Measurements from ENCODE around the gene AFF4.
"Not testable (repeated sequence)": the region's sequence is repeated elsewhere in the genome, so short reads cannot be mapped to it uniquely, and the experiment has no call there.

AFF4 gene

GRCh38 chr5:132859889-132860437 is 103.5 kb downstream of the AFF4 start:
- Histone ChIP-seq H3K27ac (ENCODE audit: low read depth, low read length) (no peak overlapping the region), H3K36me3 (ENCODE audit: control insufficient read depth, insufficient read depth, low read length) (no peaks in the 10 kb centered on the region), H3K9ac (ENCODE audit: low read length) (no peak overlapping the region), H3K4me3 (ENCODE audit: low read length) (no peak overlapping the region), H3K27me3 (ENCODE audit: control insufficient read depth, insufficient read depth, low read length) (no peaks in the 10 kb centered on the region), H3K4me1 (ENCODE audit: control insufficient read depth, insufficient read depth, low read length) (no peaks in the 10 kb centered on the region)

GRCh38 chr5:132856011-132856410 is 107.4 kb downstream of the AFF4 start:
- Histone ChIP-seq H3K9ac (ENCODE audit: low read length) (no peak overlapping the region), H3K36me3 (ENCODE audit: control insufficient read depth, insufficient read depth, low read length) (no peaks in the 10 kb centered on the region), H3K27ac (ENCODE audit: low read depth, low read length) (no peak overlapping the region), H3K27me3 (ENCODE audit: control insufficient read depth, insufficient read depth, low read length) (no peaks in the 10 kb centered on the region), H3K4me1 (ENCODE audit: control insufficient read depth, insufficient read depth, low read length) (no peaks in the 10 kb centered on the region), H3K4me3 (ENCODE audit: low read length) (no peak overlapping the region)

GRCh38 chr5:132854992-132855391 is 108.4 kb downstream of the AFF4 start:
- not testable (repeated sequence) for H3K27ac ChIP-seq (ENCODE audit: low read depth, low read length); H3K9ac ChIP-seq (ENCODE audit: low read length); H3K27me3 ChIP-seq (ENCODE audit: control insufficient read depth, insufficient read depth, low read length); H3K36me3 ChIP-seq (ENCODE audit: control insufficient read depth, insufficient read depth, low read length); H3K4me1 ChIP-seq (ENCODE audit: control insufficient read depth, insufficient read depth, low read length); H3K4me3 ChIP-seq (ENCODE audit: low read length)

GRCh38 chr5:132854301-132854700 is 109.1 kb downstream of the AFF4 start:
- no peak overlapping the region for H3K4me3 ChIP-seq (ENCODE audit: low read length)
- no peaks in the 10 kb centered on the region for H3K27me3 ChIP-seq (ENCODE audit: control insufficient read depth, insufficient read depth, low read length)
- H3K9ac ChIP-seq (ENCODE audit: low read length) = no peak overlapping the region
- no peak overlapping the region for H3K27ac ChIP-seq (ENCODE audit: low read depth, low read length)
- H3K4me1 ChIP-seq (ENCODE audit: control insufficient read depth, insufficient read depth, low read length) = no peaks in the 10 kb centered on the region
- H3K36me3 ChIP-seq (ENCODE audit: control insufficient read depth, insufficient read depth, low read length) = no peaks in the 10 kb centered on the region

- H3K36me3 ChIP-seq (ENCODE audit: control insufficient read depth, insufficient read depth, low read length) = no peaks in the 10 kb centered on the region
- no peak overlapping the region for H3K27ac ChIP-seq (ENCODE audit: low read depth, low read length)
- H3K9ac ChIP-seq (ENCODE audit: low read length) = no peak overlapping the region
- no peak overlapping the region for H3K4me3 ChIP-seq (ENCODE audit: low read length)
- H3K4me1 ChIP-seq (ENCODE audit: control insufficient read depth, insufficient read depth, low read length) = no peaks in the 10 kb centered on the region
- no peaks in the 10 kb centered on the region for H3K27me3 ChIP-seq (ENCODE audit: control insufficient read depth, insufficient read depth, low read length)
Observed at GRCh38 chr5:132853790-132854189, 109.6 kb downstream of the AFF4 start.

- H3K36me3 ChIP-seq (ENCODE audit: control insufficient read depth, insufficient read depth, low read length) = no peaks in the 10 kb centered on the region
- H3K27me3 ChIP-seq (ENCODE audit: control insufficient read depth, insufficient read depth, low read length) = no peaks in the 10 kb centered on the region
- H3K9ac ChIP-seq (ENCODE audit: low read length) = no peak overlapping the region
- H3K27ac ChIP-seq (ENCODE audit: low read depth, low read length) = no peak overlapping the region
- H3K4me1 ChIP-seq (ENCODE audit: control insufficient read depth, insufficient read depth, low read length) = no peaks in the 10 kb centered on the region
- no peak overlapping the region for H3K4me3 ChIP-seq (ENCODE audit: low read length)
Observed at GRCh38 chr5:132853323-132853722, 110.1 kb downstream of the AFF4 start.

GRCh38 chr5:132850066-132850465 is 113.4 kb downstream of the AFF4 start:
- Histone ChIP-seq H3K36me3 (ENCODE audit: control insufficient read depth, insufficient read depth, low read length) (no peaks in the 10 kb centered on the region), H3K27me3 (ENCODE audit: control insufficient read depth, insufficient read depth, low read length) (no peaks in the 10 kb centered on the region), H3K27ac (ENCODE audit: low read depth, low read length) (no peak overlapping the region), H3K9ac (ENCODE audit: low read length) (no peak overlapping the region), H3K4me3 (ENCODE audit: low read length) (no peak overlapping the region), H3K4me1 (ENCODE audit: control insufficient read depth, insufficient read depth, low read length) (no peaks in the 10 kb centered on the region)

- Histone ChIP-seq H3K4me3 (ENCODE audit: low read length) (no peak overlapping the region), H3K27ac (ENCODE audit: low read depth, low read length) (no peak overlapping the region), H3K4me1 (ENCODE audit: control insufficient read depth, insufficient read depth, low read length) (no peaks in the 10 kb centered on the region), H3K36me3 (ENCODE audit: control insufficient read depth, insufficient read depth, low read length) (no peaks in the 10 kb centered on the region), H3K27me3 (ENCODE audit: control insufficient read depth, insufficient read depth, low read length) (no peaks in the 10 kb centered on the region), H3K9ac (ENCODE audit: low read length) (no peak overlapping the region)
Observed at GRCh38 chr5:132849347-132849746, 114.1 kb downstream of the AFF4 start.

- Histone ChIP-seq H3K4me3 (ENCODE audit: low read length) (no peak overlapping the region), H3K4me1 (ENCODE audit: control insufficient read depth, insufficient read depth, low read length) (no peaks in the 10 kb centered on the region), H3K27ac (ENCODE audit: low read depth, low read length) (no peak overlapping the region), H3K36me3 (ENCODE audit: control insufficient read depth, insufficient read depth, low read length) (no peaks in the 10 kb centered on the region), H3K27me3 (ENCODE audit: control insufficient read depth, insufficient read depth, low read length) (no peaks in the 10 kb centered on the region), H3K9ac (ENCODE audit: low read length) (no peak overlapping the region)
Observed at GRCh38 chr5:132848270-132848669, 115.2 kb downstream of the AFF4 start.

GRCh38 chr5:132841305-132841704 is 122.1 kb downstream of the AFF4 start:
- Histone ChIP-seq H3K4me3 (ENCODE audit: low read length) (no peak overlapping the region), H3K9ac (ENCODE audit: low read length) (no peak overlapping the region), H3K27me3 (ENCODE audit: control insufficient read depth, insufficient read depth, low read length) (no peaks in the 10 kb centered on the region), H3K36me3 (ENCODE audit: control insufficient read depth, insufficient read depth, low read length) (no peaks in the 10 kb centered on the region), H3K4me1 (ENCODE audit: control insufficient read depth, insufficient read depth, low read length) (no peaks in the 10 kb centered on the region), H3K27ac (ENCODE audit: low read depth, low read length) (no peak overlapping the region)

- no peaks in the 10 kb centered on the region for H3K27me3 ChIP-seq (ENCODE audit: control insufficient read depth, insufficient read depth, low read length)
- H3K9ac ChIP-seq (ENCODE audit: low read length) = no peak overlapping the region
- no peaks in the 10 kb centered on the region for H3K36me3 ChIP-seq (ENCODE audit: control insufficient read depth, insufficient read depth, low read length)
- no peaks in the 10 kb centered on the region for H3K4me1 ChIP-seq (ENCODE audit: control insufficient read depth, insufficient read depth, low read length)
- no peak overlapping the region for H3K27ac ChIP-seq (ENCODE audit: low read depth, low read length)
- no peak overlapping the region for H3K4me3 ChIP-seq (ENCODE audit: low read length)
Observed at GRCh38 chr5:132840896-132841295, 122.5 kb downstream of the AFF4 start.

GRCh38 chr5:132840313-132840712 is 123.1 kb downstream of the AFF4 start:
- Histone ChIP-seq H3K4me1 (ENCODE audit: control insufficient read depth, insufficient read depth, low read length) (no peaks in the 10 kb centered on the region), H3K27ac (ENCODE audit: low read depth, low read length) (no peak overlapping the region), H3K4me3 (ENCODE audit: low read length) (no peak overlapping the region), H3K27me3 (ENCODE audit: control insufficient read depth, insufficient read depth, low read length) (no peaks in the 10 kb centered on the region), H3K36me3 (ENCODE audit: control insufficient read depth, insufficient read depth, low read length) (no peaks in the 10 kb centered on the region), H3K9ac (ENCODE audit: low read length) (no peak overlapping the region)

GRCh38 chr5:132839426-132840301 is 123.8 kb downstream of the AFF4 start:
- Histone ChIP-seq H3K27ac (ENCODE audit: low read depth, low read length) (no peak overlapping the region), H3K36me3 (ENCODE audit: control insufficient read depth, insufficient read depth, low read length) (no peaks in the 10 kb centered on the region), H3K4me1 (ENCODE audit: control insufficient read depth, insufficient read depth, low read length) (no peaks in the 10 kb centered on the region), H3K4me3 (ENCODE audit: low read length) (no peak overlapping the region), H3K27me3 (ENCODE audit: control insufficient read depth, insufficient read depth, low read length) (no peaks in the 10 kb centered on the region), H3K9ac (ENCODE audit: low read length) (no peak overlapping the region)
